ENCODE results near the gene FYB1. TPM values are rescaled to one million over a fixed set of nuclear protein-coding genes. Genes with fewer than 3 reads are reported as not detected.

FYB1 gene
- total RNA-seq, 1 experiment from 2014 or later: 1.1 TPM

DNA sequence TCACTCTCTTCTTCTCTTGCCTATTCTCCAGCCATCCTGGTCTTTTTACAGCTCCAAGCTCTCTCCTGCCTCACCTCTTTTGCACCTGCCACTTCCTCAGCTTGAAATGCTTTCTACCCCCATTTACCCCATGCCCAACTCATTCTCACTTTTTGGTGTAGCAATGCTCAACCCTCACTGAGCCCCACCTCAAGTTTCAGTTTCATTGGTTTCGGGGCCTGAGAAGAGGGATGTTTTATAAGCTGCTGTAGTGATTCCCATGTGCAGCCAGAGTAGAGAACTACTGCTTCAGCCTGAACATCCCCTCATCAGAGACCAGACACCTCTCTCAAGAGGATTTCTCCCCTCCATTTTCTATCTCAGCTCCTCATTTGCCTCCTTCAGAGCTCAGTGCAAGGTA lies 45.2 kb upstream of the FYB1 start:
- Histone ChIP-seq H3K79me2 (ENCODE audit: low read length) (no peaks in the 10 kb centered on the region), H2AFZ (ENCODE audit: low read length) (no peak overlapping the region), H4K20me1 (ENCODE audit: low read length) (no peaks in the 10 kb centered on the region), H3K4me2 (ENCODE audit: low read length) (no peak overlapping the region), H3K9me2 (replicated peaks; ENCODE audit: low read length) (no peaks in the 10 kb centered on the region), H3F3A (ENCODE audit: low read length, unreplicated experiment) (no peaks in the 10 kb centered on the region), H3K4me3 (ENCODE audit: low read length) (no peak overlapping the region), H3K27me3 (ENCODE audit: low read length) (no peaks in the 10 kb centered on the region), H3K27ac (ENCODE audit: low read length) (no peak overlapping the region), H3K9ac (ENCODE audit: low read length) (no peak overlapping the region), H3K4me1 (ENCODE audit: insufficient read depth, low read length) (peaks cover 7% of the 10 kb centered on the region; the same call in 1 of the 2 replicates), H3K36me3 (ENCODE audit: low read depth, low read length) (no peaks in the 10 kb centered on the region), H3K9me3 (ENCODE audit: low read length) (no peaks in the 10 kb centered on the region)
- BruUV-seq (replicated peaks): no TSS peak
- DNase-seq: no peak
- intact Hi-C loops (cut with micrococcal nuclease): no loop called here
- TF ChIP-seq, protein P1, sequence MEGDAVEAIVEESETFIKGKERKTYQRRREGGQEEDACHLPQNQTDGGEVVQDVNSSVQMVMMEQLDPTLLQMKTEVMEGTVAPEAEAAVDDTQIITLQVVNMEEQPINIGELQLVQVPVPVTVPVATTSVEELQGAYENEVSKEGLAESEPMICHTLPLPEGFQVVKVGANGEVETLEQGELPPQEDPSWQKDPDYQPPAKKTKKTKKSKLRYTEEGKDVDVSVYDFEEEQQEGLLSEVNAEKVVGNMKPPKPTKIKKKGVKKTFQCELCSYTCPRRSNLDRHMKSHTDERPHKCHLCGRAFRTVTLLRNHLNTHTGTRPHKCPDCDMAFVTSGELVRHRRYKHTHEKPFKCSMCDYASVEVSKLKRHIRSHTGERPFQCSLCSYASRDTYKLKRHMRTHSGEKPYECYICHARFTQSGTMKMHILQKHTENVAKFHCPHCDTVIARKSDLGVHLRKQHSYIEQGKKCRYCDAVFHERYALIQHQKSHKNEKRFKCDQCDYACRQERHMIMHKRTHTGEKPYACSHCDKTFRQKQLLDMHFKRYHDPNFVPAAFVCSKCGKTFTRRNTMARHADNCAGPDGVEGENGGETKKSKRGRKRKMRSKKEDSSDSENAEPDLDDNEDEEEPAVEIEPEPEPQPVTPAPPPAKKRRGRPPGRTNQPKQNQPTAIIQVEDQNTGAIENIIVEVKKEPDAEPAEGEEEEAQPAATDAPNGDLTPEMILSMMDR (conservative IDR thresholded peaks at IDR 0.05; ENCODE audit: low read depth, low read length): no peak
- TF ChIP-seq EZH2 (IDR thresholded peaks at IDR 0.05; ENCODE audit: low read length, unreplicated experiment) (no peak), EZH2phosphoT487 (IDR thresholded peaks at IDR 0.05; ENCODE audit: borderline replicate concordance, low read length) (no peak)
- POLR2A ChIA-PET (ENCODE audit: unreplicated experiment): no interaction called here
- CTCF ChIA-PET: no interaction called here
- ATAC-seq: no peak

DNA sequence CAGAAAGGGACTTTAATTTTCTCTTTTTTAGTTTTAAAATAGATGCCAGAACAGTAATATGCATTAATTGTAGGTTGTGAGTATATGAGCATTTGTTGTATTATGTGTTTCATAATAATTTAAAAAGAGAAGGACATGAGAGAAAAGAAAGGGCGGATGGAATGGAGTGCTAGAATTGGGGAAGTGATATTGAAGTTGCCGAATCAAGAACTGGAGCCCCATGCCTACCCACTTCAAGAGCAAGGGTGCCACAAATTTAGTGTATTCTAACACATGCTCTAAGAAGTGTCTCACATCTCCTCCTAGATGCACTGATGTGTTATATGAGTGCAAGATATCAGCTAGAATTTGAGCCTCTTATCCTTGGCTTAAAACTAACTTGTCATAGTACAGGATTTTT lies 43.6 kb upstream of the FYB1 start:
- no peaks in the 10 kb centered on the region for H4K20me1 ChIP-seq (ENCODE audit: low read length)
- H3K9me2 ChIP-seq (replicated peaks; ENCODE audit: low read length): no peaks in the 10 kb centered on the region
- H3K4me2 ChIP-seq (ENCODE audit: low read length): no peak overlapping the region
- intact Hi-C loops (cut with micrococcal nuclease): no loop called here
- no peaks in the 10 kb centered on the region for H3K36me3 ChIP-seq (ENCODE audit: low read depth, low read length)
- ATAC-seq (no peak), DNase-seq (no peak)
- H3K4me1 ChIP-seq (ENCODE audit: insufficient read depth, low read length): peaks cover 7% of the 10 kb centered on the region; the same call in 1 of the 2 replicates
- H3K79me2 ChIP-seq (ENCODE audit: low read length): no peaks in the 10 kb centered on the region
- ChIA-PET CTCF (no interaction called here), POLR2A (ENCODE audit: unreplicated experiment) (no interaction called here)
- no peaks in the 10 kb centered on the region for H3F3A ChIP-seq (ENCODE audit: low read length, unreplicated experiment)
- TF ChIP-seq, protein P1 (conservative IDR thresholded peaks at IDR 0.05; ENCODE audit: low read depth, low read length): no peak
- TF ChIP-seq EZH2 (IDR thresholded peaks at IDR 0.05; ENCODE audit: low read length, unreplicated experiment) (no peak), EZH2phosphoT487 (IDR thresholded peaks at IDR 0.05; ENCODE audit: borderline replicate concordance, low read length) (no peak)
- H3K27me3 ChIP-seq (ENCODE audit: low read length): no peaks in the 10 kb centered on the region
- H3K4me3 ChIP-seq (ENCODE audit: low read length): no peak overlapping the region
- no peak overlapping the region for H3K27ac ChIP-seq (ENCODE audit: low read length)
- H2AFZ ChIP-seq (ENCODE audit: low read length): no peak overlapping the region
- no peak overlapping the region for H3K9ac ChIP-seq (ENCODE audit: low read length)
- H3K9me3 ChIP-seq (ENCODE audit: low read length): no peaks in the 10 kb centered on the region
- no TSS peak for BruUV-seq (replicated peaks)

DNA sequence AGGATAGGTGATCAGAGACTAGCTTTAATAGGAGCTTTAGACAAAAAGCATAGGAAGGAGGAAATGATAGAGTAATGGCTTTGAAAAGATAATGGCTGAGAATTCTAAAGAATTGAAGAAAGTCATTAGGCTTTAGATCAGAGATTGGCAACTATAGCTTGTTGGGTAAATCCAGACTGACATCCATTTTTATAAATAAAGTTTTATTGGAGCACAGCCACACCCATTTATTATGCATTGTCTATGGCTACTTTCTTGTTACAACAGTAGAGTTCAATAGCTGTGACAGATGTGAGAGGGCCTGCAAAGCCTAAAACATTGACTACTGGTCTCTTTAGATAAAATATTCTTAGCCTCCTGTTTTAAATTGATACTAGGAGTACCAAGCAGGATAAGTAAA lies 40.7 kb upstream of the FYB1 start:
- H3K36me3 ChIP-seq (ENCODE audit: low read depth, low read length): no peaks in the 10 kb centered on the region
- no TSS peak for BruUV-seq (replicated peaks)
- no peak overlapping the region for H2AFZ ChIP-seq (ENCODE audit: low read length)
- H3K27me3 ChIP-seq (ENCODE audit: low read length): no peaks in the 10 kb centered on the region
- H3K9me2 ChIP-seq (replicated peaks; ENCODE audit: low read length): no peaks in the 10 kb centered on the region
- CTCF ChIA-PET: no interaction called here
- intact Hi-C loops (cut with micrococcal nuclease): no loop called here
- H3F3A ChIP-seq (ENCODE audit: low read length, unreplicated experiment): no peaks in the 10 kb centered on the region
- no peak overlapping the region for H3K4me2 ChIP-seq (ENCODE audit: low read length)
- H4K20me1 ChIP-seq (ENCODE audit: low read length): no peaks in the 10 kb centered on the region
- no peak overlapping the region for H3K27ac ChIP-seq (ENCODE audit: low read length)
- DNase-seq (no peak), ATAC-seq (no peak)
- POLR2A ChIA-PET (ENCODE audit: unreplicated experiment): no interaction called here
- no peaks in the 10 kb centered on the region for H3K9me3 ChIP-seq (ENCODE audit: low read length)
- H3K4me3 ChIP-seq (ENCODE audit: low read length): no peak overlapping the region
- TF ChIP-seq, protein P1 (conservative IDR thresholded peaks at IDR 0.05; ENCODE audit: low read depth, low read length): no peak
- TF ChIP-seq EZH2phosphoT487 (IDR thresholded peaks at IDR 0.05; ENCODE audit: borderline replicate concordance, low read length) (no peak), EZH2 (IDR thresholded peaks at IDR 0.05; ENCODE audit: low read length, unreplicated experiment) (no peak)
- H3K9ac ChIP-seq (ENCODE audit: low read length): no peak overlapping the region
- peaks cover 12% of the 10 kb centered on the region for H3K4me1 ChIP-seq (ENCODE audit: insufficient read depth, low read length)
- H3K79me2 ChIP-seq (ENCODE audit: low read length): no peaks in the 10 kb centered on the region

Measured in PC-3 (cell line).